Measurements from ENCODE around the gene OSM. TPM values are rescaled to one million over a fixed set of nuclear protein-coding genes. Genes with fewer than 3 reads are reported as not detected.
A peak's percentile ranks its signal among the peaks of the same experiment; 100 is the strongest.

The OSM gene
- total and polyA plus RNA-seq, 2 donors (not counting 3 experiments of a cell fraction or from before 2014, with no cell fraction given), result not detected

DNA sequence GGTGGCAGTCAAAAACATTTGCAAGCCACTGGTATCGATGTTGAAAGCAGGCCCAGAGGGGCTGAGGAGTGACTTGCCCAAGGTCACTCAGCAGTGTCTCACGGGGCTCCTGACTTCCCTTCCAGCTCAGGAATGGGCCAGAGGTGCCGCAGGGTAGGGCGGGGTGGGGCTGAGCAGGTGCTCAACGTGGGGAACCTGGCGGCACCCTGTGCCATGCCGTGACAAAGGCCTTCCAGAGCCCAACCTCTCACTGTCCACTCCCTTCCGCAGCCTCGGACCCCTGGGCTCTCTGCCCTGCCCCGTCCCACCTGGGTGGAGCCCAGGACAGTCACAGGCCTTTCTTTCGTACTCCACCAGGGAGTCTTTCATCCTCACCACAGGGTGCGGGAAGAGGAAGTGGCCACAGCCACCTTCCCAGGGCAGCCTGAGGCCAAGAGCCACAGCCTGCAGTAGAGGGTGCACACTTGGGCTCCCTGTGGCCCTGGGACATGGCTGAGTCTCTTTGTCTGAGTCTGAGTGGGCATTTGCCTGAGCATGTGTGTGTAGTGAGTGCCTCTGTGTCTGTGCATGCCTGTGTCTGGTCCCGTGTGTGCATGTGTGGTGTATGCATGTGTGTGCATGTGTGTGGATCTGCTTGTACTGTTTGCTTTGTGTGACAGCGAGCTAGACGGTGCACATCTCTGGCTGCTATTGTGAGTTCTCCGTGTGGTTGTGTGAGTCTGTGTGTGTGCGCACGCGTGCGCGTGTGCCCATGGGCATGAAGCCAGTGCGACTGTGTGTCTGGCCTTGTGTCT lies 14.0 kb downstream of the OSM start:
- Histone ChIP-seq H3K4me2 (ENCODE audit: insufficient read depth, low read length) (no peak overlapping the region), H3K79me2 (ENCODE audit: control insufficient read depth, insufficient read depth, low read length) (no peaks in the 10 kb centered on the region), H3K9me3 (replicated peaks; ENCODE audit: control insufficient read depth, insufficient read depth, low read length) (no peaks in the 10 kb centered on the region), H3K36me3 (ENCODE audit: control insufficient read depth in 2 of 2, extremely low read depth in 1 of 2, insufficient read depth in 2 of 2, low read length in 2 of 2) (no peaks in the 10 kb centered on the region), H3K4me1 (ENCODE audit: control insufficient read depth, extremely low read depth, insufficient read depth, low read length) (peaks cover 5% of the 10 kb centered on the region), H3K27ac (ENCODE audit: insufficient read depth, low read depth, low read length) (no peak overlapping the region), H3K4me3 (replicated peaks in 1 of 3; ENCODE audit: insufficient read depth in 1 of 3, low read depth in 1 of 3, low read length in 3 of 3) (no peak overlapping the region), H4K20me1 (replicated peaks; ENCODE audit: control insufficient read depth, extremely low read depth, insufficient read depth, low read length) (no peaks in the 10 kb centered on the region), H3K9ac (replicated peaks; ENCODE audit: extremely low read depth, insufficient read depth, low read length) (no peak overlapping the region), H3K27me3 (ENCODE audit: control insufficient read depth in 2 of 2, insufficient read depth in 2 of 2, low read length in 2 of 2) (peaks cover 2 to 6% of the 10 kb centered on the region in 2 experiments), H3K9me1 (replicated peaks; ENCODE audit: control insufficient read depth, extremely low read depth, insufficient read depth, low read length) (no peaks in the 10 kb centered on the region), H2AFZ (ENCODE audit: low read depth, low read length) (no peak overlapping the region)
- POLR2A ChIA-PET, result no interaction called here
- intact Hi-C loops (cut with micrococcal nuclease), result no loop called here
- FAIRE-seq (no peak), DNase-seq (ENCODE audit: low read depth, low spot score) (peak; percentile 4)
- CTCF ChIA-PET, result interaction anchor here (0.8 to 3.6 kb wide), 4 partner anchors 17 to 563 kb away, joined by 3 to 214 read pairs (median 10); no protein-coding TSS in a partner anchor
- no TSS peak for BruUV-seq (replicated peaks)
- dilution Hi-C loops (cut with MboI; ENCODE audit: extremely low pct_ligation_motif_present, low sequenced_read_pairs), result no loop called here
- no peak for TF ChIP-seq EZH2 (IDR thresholded peaks at IDR 0.05; ENCODE audit: borderline replicate concordance, low read depth, low read length, severe bottlenecking)
- no peak for TF ChIP-seq POLR2AphosphoS5 (IDR thresholded peaks at IDR 0.05; ENCODE audit: insufficient read depth, low read depth, low read length)
- TF ChIP-seq, protein P1, sequence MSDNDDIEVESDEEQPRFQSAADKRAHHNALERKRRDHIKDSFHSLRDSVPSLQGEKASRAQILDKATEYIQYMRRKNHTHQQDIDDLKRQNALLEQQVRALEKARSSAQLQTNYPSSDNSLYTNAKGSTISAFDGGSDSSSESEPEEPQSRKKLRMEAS (IDR thresholded peaks at IDR 0.05; ENCODE audit: insufficient read depth, insufficient read length), result no peak
- no peak for TF ChIP-seq POLR2A (IDR thresholded peaks at IDR 0.05; ENCODE audit: low read depth, low read length)
- TF ChIP-seq, protein P2, sequence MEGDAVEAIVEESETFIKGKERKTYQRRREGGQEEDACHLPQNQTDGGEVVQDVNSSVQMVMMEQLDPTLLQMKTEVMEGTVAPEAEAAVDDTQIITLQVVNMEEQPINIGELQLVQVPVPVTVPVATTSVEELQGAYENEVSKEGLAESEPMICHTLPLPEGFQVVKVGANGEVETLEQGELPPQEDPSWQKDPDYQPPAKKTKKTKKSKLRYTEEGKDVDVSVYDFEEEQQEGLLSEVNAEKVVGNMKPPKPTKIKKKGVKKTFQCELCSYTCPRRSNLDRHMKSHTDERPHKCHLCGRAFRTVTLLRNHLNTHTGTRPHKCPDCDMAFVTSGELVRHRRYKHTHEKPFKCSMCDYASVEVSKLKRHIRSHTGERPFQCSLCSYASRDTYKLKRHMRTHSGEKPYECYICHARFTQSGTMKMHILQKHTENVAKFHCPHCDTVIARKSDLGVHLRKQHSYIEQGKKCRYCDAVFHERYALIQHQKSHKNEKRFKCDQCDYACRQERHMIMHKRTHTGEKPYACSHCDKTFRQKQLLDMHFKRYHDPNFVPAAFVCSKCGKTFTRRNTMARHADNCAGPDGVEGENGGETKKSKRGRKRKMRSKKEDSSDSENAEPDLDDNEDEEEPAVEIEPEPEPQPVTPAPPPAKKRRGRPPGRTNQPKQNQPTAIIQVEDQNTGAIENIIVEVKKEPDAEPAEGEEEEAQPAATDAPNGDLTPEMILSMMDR (IDR thresholded peaks at IDR 0.05; ENCODE audit: extremely low read depth in 1 of 2, insufficient read depth in 1 of 2, low read depth in 1 of 2, low read length in 2 of 2), result no peak
- TF ChIP-seq MYC (IDR thresholded peaks at IDR 0.05; ENCODE audit: low read depth, low read length), result no peak
- no peak for TF ChIP-seq FOS (IDR thresholded peaks at IDR 0.05; ENCODE audit: borderline replicate concordance, insufficient read depth, low read length)
- TF ChIP-seq JUN (IDR thresholded peaks at IDR 0.05; ENCODE audit: borderline replicate concordance, insufficient read depth, insufficient read length, low read depth), result no peak
- no peak for TF ChIP-seq GATA2 (IDR thresholded peaks at IDR 0.05; ENCODE audit: insufficient read depth, insufficient read length, low read depth, low read length)

All from endothelial cell of umbilical vein (primary cell).